Kidney capillary endothelial cell (primary cell): Measurements from ENCODE around the gene TOM1L2.
A peak's percentile ranks its signal among the peaks of the same experiment; 100 is the strongest.

Source experiments
- DNase-seq: peaks from one replicate; pipeline ENCODE4 v3.0.0-alpha.2; 2018; ENCODE audit warnings: low spot score

The TOM1L2 gene

GRCh38 chr17:17874478-17874877 is 97.7 kb downstream of the TOM1L2 start:
- DNase-seq, result peak; percentile 47

GRCh38 chr17:17873450-17873991 is 98.7 kb downstream of the TOM1L2 start:
- no peak for DNase-seq

- no peak for DNase-seq
Measured at GRCh38 chr17:17872547-17873345, 99.5 kb downstream of the TOM1L2 start.

GRCh38 chr17:17871913-17872312 is 100.3 kb downstream of the TOM1L2 start:
- DNase-seq, result no peak

- no peak for DNase-seq
Measured at GRCh38 chr17:17870247-17870646, 102.0 kb downstream of the TOM1L2 start.

- peak; percentile 49 for DNase-seq
Measured at GRCh38 chr17:17868641-17869522, 103.3 kb downstream of the TOM1L2 start.

- DNase-seq, result no peak
Measured at GRCh38 chr17:17866897-17867296, 105.3 kb downstream of the TOM1L2 start.

- no peak for DNase-seq
Measured at GRCh38 chr17:17866425-17866824, 105.8 kb downstream of the TOM1L2 start.

- DNase-seq, result no peak
Measured at GRCh38 chr17:17865035-17865434, 107.2 kb downstream of the TOM1L2 start.

- no peak for DNase-seq
Measured at GRCh38 chr17:17860766-17861107, 111.5 kb downstream of the TOM1L2 start.

GRCh38 chr17:17859909-17860765 is 112.1 kb downstream of the TOM1L2 start:
- peak; percentile 45 for DNase-seq

GRCh38 chr17:17857496-17857895 is 114.7 kb downstream of the TOM1L2 start:
- no peak for DNase-seq

GRCh38 chr17:17856386-17856785 is 115.8 kb downstream of the TOM1L2 start:
- DNase-seq, result no peak

GRCh38 chr17:17855976-17856375 is 116.2 kb downstream of the TOM1L2 start:
- no peak for DNase-seq

GRCh38 chr17:17853811-17854447 is 118.3 kb downstream of the TOM1L2 start:
- no peak for DNase-seq

GRCh38 chr17:17852930-17853329 is 119.3 kb downstream of the TOM1L2 start:
- DNase-seq, result no peak

GRCh38 chr17:17851103-17852002 is 120.8 kb downstream of the TOM1L2 start:
- DNase-seq, result no peak

- no peak for DNase-seq
Measured at GRCh38 chr17:17849845-17850373, 122.3 kb downstream of the TOM1L2 start.

- no peak for DNase-seq
Measured at GRCh38 chr17:17849147-17849820, 122.9 kb downstream of the TOM1L2 start.
